ENCODE measurements around the gene COL23A1. TPM values are rescaled to one million over a fixed set of nuclear protein-coding genes. Genes with fewer than 3 reads are reported as not detected.

Gene COL23A1
- total RNA-seq, 1 experiment from 2014 or later = 0.18 TPM

DNA sequence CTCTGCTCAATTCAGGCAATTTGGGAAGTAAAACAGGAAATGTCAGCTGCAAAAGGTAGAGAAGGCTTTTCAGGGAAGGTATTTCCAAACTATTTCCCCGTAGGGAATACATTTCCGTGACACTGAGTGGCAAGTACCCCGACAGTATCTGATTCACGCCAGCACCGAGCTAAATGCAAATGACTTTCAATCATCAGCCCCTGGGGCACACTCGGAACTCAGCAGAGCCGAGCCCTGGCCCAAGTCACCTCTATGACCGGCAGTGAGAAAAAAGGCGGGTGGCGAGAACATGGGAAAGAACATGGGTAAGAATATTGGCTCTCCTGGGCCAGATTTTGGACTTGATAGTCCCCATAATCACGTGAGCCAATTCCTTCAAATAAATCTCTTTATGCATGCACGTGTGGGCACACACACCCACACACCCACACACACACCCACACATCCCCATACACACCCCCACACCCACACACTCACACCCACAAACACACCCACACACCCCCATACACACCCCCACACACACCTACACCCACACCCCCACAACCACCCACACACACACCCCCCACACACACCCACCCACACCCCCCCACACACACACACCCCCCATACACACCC is 43.0 kb downstream of the COL23A1 start:
- Mint-ChIP-seq H3K9me3 (ENCODE audit: unreplicated experiment) (no peaks in the 10 kb centered on the region), H3K36me3 (ENCODE audit: insufficient read depth, unreplicated experiment) (no peaks in the 10 kb centered on the region), H3K4me3 (ENCODE audit: unreplicated experiment) (no peak overlapping the region), H3K4me1 (ENCODE audit: low read depth, unreplicated experiment) (no peaks in the 10 kb centered on the region), H3K27me3 (ENCODE audit: insufficient read depth, unreplicated experiment) (peaks cover 12% of the 10 kb centered on the region), H3K27ac (ENCODE audit: unreplicated experiment) (no peak overlapping the region)
- ChIA-PET POLR2A (no interaction called here), CTCF (no interaction called here)
- Histone ChIP-seq H3K9me3 (no peaks in the 10 kb centered on the region), H3K27me3 (replicated peaks; ENCODE audit: control insufficient read depth, insufficient read depth, low read length) (no peaks in the 10 kb centered on the region), H3K4me3 (ENCODE audit: low read depth, low read length) (no peak overlapping the region), H3K36me3 (ENCODE audit: control insufficient read depth, insufficient read depth, low read length) (no peaks in the 10 kb centered on the region), H3K4me1 (no peaks in the 10 kb centered on the region)
- no TSS peak for BruUV-seq (replicated peaks)
- TF ChIP-seq, protein P1, sequence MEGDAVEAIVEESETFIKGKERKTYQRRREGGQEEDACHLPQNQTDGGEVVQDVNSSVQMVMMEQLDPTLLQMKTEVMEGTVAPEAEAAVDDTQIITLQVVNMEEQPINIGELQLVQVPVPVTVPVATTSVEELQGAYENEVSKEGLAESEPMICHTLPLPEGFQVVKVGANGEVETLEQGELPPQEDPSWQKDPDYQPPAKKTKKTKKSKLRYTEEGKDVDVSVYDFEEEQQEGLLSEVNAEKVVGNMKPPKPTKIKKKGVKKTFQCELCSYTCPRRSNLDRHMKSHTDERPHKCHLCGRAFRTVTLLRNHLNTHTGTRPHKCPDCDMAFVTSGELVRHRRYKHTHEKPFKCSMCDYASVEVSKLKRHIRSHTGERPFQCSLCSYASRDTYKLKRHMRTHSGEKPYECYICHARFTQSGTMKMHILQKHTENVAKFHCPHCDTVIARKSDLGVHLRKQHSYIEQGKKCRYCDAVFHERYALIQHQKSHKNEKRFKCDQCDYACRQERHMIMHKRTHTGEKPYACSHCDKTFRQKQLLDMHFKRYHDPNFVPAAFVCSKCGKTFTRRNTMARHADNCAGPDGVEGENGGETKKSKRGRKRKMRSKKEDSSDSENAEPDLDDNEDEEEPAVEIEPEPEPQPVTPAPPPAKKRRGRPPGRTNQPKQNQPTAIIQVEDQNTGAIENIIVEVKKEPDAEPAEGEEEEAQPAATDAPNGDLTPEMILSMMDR (IDR thresholded peaks at IDR 0.05; ENCODE audit: insufficient read depth in 1 of 2, low read depth in 1 of 2, low read length in 1 of 2, severe bottlenecking in 1 of 2, unreplicated experiment in 1 of 2) = no peak
- no peak for DNase-seq
- intact Hi-C loops (cut with micrococcal nuclease; ENCODE audit: unreplicated experiment) = no loop called here

DNA sequence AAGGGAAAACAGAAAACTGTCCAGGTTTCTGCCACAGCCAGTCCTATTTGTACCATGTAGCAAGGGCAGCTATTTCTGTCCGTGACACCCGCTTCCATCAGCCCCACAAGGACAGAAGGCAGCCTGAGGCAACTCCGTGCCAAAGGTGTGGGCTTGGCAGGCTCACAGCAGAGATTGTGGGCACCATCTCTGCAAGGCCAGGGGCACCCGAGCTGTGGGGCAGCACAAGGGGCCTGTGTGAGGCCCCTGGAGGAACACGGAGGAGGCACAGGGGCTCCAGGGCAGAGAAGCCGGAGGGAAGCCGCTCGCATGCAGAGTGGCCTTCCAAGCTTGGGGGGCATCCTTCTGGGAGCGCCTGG is 43.5 kb downstream of the COL23A1 start:
- Histone ChIP-seq H3K27me3 (replicated peaks; ENCODE audit: control insufficient read depth, insufficient read depth, low read length) (no peaks in the 10 kb centered on the region), H3K36me3 (ENCODE audit: control insufficient read depth, insufficient read depth, low read length) (no peaks in the 10 kb centered on the region), H3K4me3 (ENCODE audit: low read depth, low read length) (no peak overlapping the region), H3K4me1 (no peaks in the 10 kb centered on the region), H3K9me3 (no peaks in the 10 kb centered on the region)
- TF ChIP-seq, protein P1 (IDR thresholded peaks at IDR 0.05; ENCODE audit: insufficient read depth in 1 of 2, low read depth in 1 of 2, low read length in 1 of 2, severe bottlenecking in 1 of 2, unreplicated experiment in 1 of 2) = no peak
- ChIA-PET CTCF (no interaction called here), POLR2A (no interaction called here)
- Mint-ChIP-seq H3K27ac (ENCODE audit: unreplicated experiment) (no peak overlapping the region), H3K27me3 (ENCODE audit: insufficient read depth, unreplicated experiment) (peaks cover 12% of the 10 kb centered on the region), H3K4me1 (ENCODE audit: low read depth, unreplicated experiment) (no peaks in the 10 kb centered on the region), H3K36me3 (ENCODE audit: insufficient read depth, unreplicated experiment) (no peaks in the 10 kb centered on the region), H3K4me3 (ENCODE audit: unreplicated experiment) (no peak overlapping the region), H3K9me3 (ENCODE audit: unreplicated experiment) (no peaks in the 10 kb centered on the region)
- DNase-seq = no peak
- BruUV-seq (replicated peaks) = no TSS peak
- intact Hi-C loops (cut with micrococcal nuclease; ENCODE audit: unreplicated experiment) = no loop called here

DNA sequence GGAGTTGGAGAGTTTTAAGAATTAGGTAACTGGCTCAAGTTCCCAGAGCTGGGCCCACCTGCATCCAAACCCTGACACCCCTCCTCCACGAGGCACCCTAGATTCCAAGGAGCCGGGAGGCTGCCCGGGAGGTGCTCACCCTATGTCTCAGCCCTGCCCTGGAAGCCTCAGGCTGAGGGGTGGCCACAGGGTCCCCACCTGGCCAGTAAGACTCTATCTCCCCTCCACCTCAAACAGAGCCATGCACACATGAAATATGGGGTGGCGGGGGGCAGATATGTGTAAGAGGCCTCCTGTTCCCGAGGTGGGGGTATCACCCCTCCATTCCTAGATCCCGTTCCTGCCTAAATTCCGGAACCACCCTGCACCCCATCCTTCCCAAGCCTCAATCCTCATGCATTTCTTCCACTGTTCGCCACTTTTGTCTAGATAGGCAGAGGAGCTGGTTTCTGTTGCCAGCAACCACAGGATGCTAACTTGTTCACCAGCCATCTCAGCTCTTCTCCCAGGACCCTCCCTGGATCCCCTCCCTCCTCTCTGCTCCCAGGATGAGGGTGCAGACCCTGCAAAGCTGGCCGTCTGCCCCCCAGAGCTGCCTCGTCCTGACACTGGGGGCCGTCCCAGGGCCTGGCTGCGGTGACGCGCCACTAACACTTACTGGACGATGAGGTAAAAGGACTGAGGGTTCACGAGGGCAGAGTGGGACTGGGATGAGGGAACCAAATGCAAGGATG is 44.1 kb downstream of the COL23A1 start:
- H3K4me3 Mint-ChIP-seq (ENCODE audit: unreplicated experiment) = no peak overlapping the region
- intact Hi-C loops (cut with micrococcal nuclease; ENCODE audit: unreplicated experiment) = no loop called here
- H3K4me1 Mint-ChIP-seq (ENCODE audit: low read depth, unreplicated experiment) = no peaks in the 10 kb centered on the region
- H3K4me1 ChIP-seq = no peaks in the 10 kb centered on the region
- DNase-seq = no peak
- no peaks in the 10 kb centered on the region for H3K36me3 ChIP-seq (ENCODE audit: control insufficient read depth, insufficient read depth, low read length)
- ChIA-PET CTCF (interaction anchor here (0.6 kb wide), 1 partner anchor 298 kb away, joined by 3 read pairs; no protein-coding TSS in a partner anchor), POLR2A (no interaction called here)
- no peak overlapping the region for H3K4me3 ChIP-seq (ENCODE audit: low read depth, low read length)
- H3K27me3 ChIP-seq (replicated peaks; ENCODE audit: control insufficient read depth, insufficient read depth, low read length) = no peaks in the 10 kb centered on the region
- H3K9me3 Mint-ChIP-seq (ENCODE audit: unreplicated experiment) = no peaks in the 10 kb centered on the region
- no peak overlapping the region for H3K27ac Mint-ChIP-seq (ENCODE audit: unreplicated experiment)
- TF ChIP-seq, protein P1 (IDR thresholded peaks at IDR 0.05; ENCODE audit: insufficient read depth in 1 of 2, low read depth in 1 of 2, low read length in 1 of 2, severe bottlenecking in 1 of 2, unreplicated experiment in 1 of 2) = no peak
- H3K27me3 Mint-ChIP-seq (ENCODE audit: insufficient read depth, unreplicated experiment) = peaks cover 12% of the 10 kb centered on the region
- no peaks in the 10 kb centered on the region for H3K9me3 ChIP-seq
- no peaks in the 10 kb centered on the region for H3K36me3 Mint-ChIP-seq (ENCODE audit: insufficient read depth, unreplicated experiment)
- BruUV-seq (replicated peaks) = no TSS peak

All from Caco-2 (cell line).